A549 (cell line): ENCODE results near the gene MALRD1.

ENCODE experiments used
- CEBPB ChIP-seq, 2 experiments: fragments of >200 bp in 1 of 2; sonication (Bioruptor Twin) in 1 of 2; formaldehyde crosslinking in 1 of 2; IDR thresholded peaks; 2 replicates each; pipeline ENCODE4 v1.6.1; 2012 to 2016
- CTCF ChIP-seq: fragments of >200 bp; sonication (Bioruptor Twin); formaldehyde crosslinking; IDR thresholded peaks from 3 replicates; pipeline ENCODE4 v1.5.1; 2016
- EP300 ChIP-seq, 2 experiments: fragments of >200 bp; sonication (Bioruptor Twin); formaldehyde crosslinking; IDR thresholded peaks; 2 replicates in 1 of 2; 3 replicates in 1 of 2; pipeline ENCODE4 v1.6.1; 2016 to 2017
- MAFK ChIP-seq: fragments of 450-650 bp; IDR thresholded peaks from 2 replicates; pipeline ENCODE4 v1.6.1; 2014; ENCODE audit not compliant: partially characterized antibody
- NR3C1 ChIP-seq: fragments of >200 bp; sonication (Bioruptor Twin); formaldehyde crosslinking; IDR thresholded peaks from 3 replicates; pipeline ENCODE4 v1.6.1; 2017
- PBX3 ChIP-seq: IDR thresholded peaks from 2 replicates; pipeline ENCODE4 v1.6.1; 2012
- POLR2A ChIP-seq: IDR thresholded peaks from 2 replicates; pipeline ENCODE4 v1.6.1; 2012; ENCODE audit warnings: mild to moderate bottlenecking, low read length
- RCOR1 ChIP-seq: fragments of 150-350 bp; IDR thresholded peaks from 2 replicates; pipeline ENCODE4 v1.6.1; 2014; ENCODE audit warnings: antibody characterized with exemption, low read length, low read depth
- SMC3 ChIP-seq: fragments of >200 bp; sonication (Bioruptor Twin); formaldehyde crosslinking; IDR thresholded peaks from 3 replicates; pipeline ENCODE4 v1.6.1; 2018; ENCODE audit warnings: inconsistent platforms
- ZC3H11A ChIP-seq: fragments of 450-650 bp; IDR thresholded peaks from 2 replicates; pipeline ENCODE4 v1.6.1; 2014; ENCODE audit warnings: antibody characterized with exemption, mild to moderate bottlenecking
- ZSCAN20 ChIP-seq: fragments of 250-450 bp; sonication (Bioruptor Pico); IDR thresholded peaks from 2 replicates; pipeline ENCODE4 v1.8.0; 2022; ENCODE audit warnings: mild to moderate bottlenecking, moderate library complexity

GRCh38 chr10:19659920-19660655 lies 611.5 kb downstream of the MALRD1 start:
- TF ChIP-seq POLR2A (no peak), CTCF (no peak), ZSCAN20 (CRISPR knock-in tag) (no peak), CEBPB (IDR thresholded peaks at IDR 0.05) (no peak), NR3C1 (no peak), SMC3 (no peak), PBX3 (no peak), MAFK (peak; percentile 39), ZC3H11A (no peak), RCOR1 (no peak), EP300 (IDR thresholded peaks at IDR 0.05) (no peak)
